Measurements from ENCODE around the gene PRRG2.

DNA sequence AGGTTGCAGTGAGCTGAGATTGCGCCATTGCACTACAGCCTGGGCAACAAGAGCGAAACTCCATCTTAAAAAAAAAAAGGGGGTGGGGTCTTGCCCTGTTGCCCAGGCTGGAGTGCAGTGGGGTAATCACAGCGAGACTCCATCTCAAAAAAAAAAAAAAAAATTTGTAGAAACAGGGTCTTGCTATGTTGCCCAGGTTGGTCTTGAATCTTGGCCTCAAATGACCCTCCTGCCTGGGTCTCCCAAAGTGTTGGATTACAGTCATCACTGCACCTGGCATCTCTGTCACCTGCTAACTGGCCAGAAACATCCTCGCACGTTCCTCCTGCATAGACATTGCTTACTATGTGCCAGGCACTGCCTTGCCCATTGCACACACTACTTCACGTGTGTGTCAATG lies 39.2 kb upstream of the PRRG2 start:
- TF ChIP-seq, protein P1, sequence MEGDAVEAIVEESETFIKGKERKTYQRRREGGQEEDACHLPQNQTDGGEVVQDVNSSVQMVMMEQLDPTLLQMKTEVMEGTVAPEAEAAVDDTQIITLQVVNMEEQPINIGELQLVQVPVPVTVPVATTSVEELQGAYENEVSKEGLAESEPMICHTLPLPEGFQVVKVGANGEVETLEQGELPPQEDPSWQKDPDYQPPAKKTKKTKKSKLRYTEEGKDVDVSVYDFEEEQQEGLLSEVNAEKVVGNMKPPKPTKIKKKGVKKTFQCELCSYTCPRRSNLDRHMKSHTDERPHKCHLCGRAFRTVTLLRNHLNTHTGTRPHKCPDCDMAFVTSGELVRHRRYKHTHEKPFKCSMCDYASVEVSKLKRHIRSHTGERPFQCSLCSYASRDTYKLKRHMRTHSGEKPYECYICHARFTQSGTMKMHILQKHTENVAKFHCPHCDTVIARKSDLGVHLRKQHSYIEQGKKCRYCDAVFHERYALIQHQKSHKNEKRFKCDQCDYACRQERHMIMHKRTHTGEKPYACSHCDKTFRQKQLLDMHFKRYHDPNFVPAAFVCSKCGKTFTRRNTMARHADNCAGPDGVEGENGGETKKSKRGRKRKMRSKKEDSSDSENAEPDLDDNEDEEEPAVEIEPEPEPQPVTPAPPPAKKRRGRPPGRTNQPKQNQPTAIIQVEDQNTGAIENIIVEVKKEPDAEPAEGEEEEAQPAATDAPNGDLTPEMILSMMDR (conservative IDR thresholded peaks at IDR 0.05; ENCODE audit: low read depth, low read length) = no peak
- no peak for TF ChIP-seq EZH2 (IDR thresholded peaks at IDR 0.05; ENCODE audit: borderline replicate concordance, low read depth, low read length, poor library complexity, severe bottlenecking)
